Measurements from ENCODE around the gene FOXI2. TPM values are rescaled to one million over a fixed set of nuclear protein-coding genes. Genes with fewer than 3 reads are reported as not detected.

FOXI2 gene
- total and polyA plus RNA-seq, 11 donors = 0.14 to 0.61 (median 0.29) TPM; not detected in 3

GRCh38 chr10:127755753-127756152, 18.8 kb downstream of the FOXI2 start:
- no peak for ATAC-seq
- no peak for DNase-seq
- Histone ChIP-seq H3K4me1 (no peaks in the 10 kb centered on the region), H3K27ac (no peak overlapping the region), H3K27me3 (peaks cover 0 to 13% (median 0%) of the 10 kb centered on the region in 9 donors), H3K9me3 (no peaks in the 10 kb centered on the region), H3K36me3 (no peaks in the 10 kb centered on the region), H3K4me3 (no peak overlapping the region)
- WGBS, 4 donors = 53 to 61% (median 55%) methylated on average over 3 of the region's 3 CpGs
- intact Hi-C loops (cut with DNase I) = no loop called here
- TF ChIP-seq CTCF (IDR thresholded peaks at IDR 0.05) = no peak
- TF ChIP-seq POLR2A (IDR thresholded peaks at IDR 0.05) = no peak

GRCh38 chr10:127756264-127756663, 19.3 kb downstream of the FOXI2 start:
- no peak for TF ChIP-seq CTCF (IDR thresholded peaks at IDR 0.05)
- TF ChIP-seq POLR2A (IDR thresholded peaks at IDR 0.05) = no peak
- 78 to 86% (median 82%) methylated on average over 2 of the region's 2 CpGs for WGBS, 4 donors
- DNase-seq (no peak), ATAC-seq (no peak)
- no peaks in the 10 kb centered on the region for H3K4me1 ChIP-seq
- intact Hi-C loops (cut with DNase I) = no loop called here
- peaks cover 0 to 11% (median 0%) of the 10 kb centered on the region in 9 donors for H3K27me3 ChIP-seq
- H3K4me3 ChIP-seq = no peak overlapping the region
- H3K36me3 ChIP-seq = no peaks in the 10 kb centered on the region
- H3K27ac ChIP-seq = no peak overlapping the region
- no peaks in the 10 kb centered on the region for H3K9me3 ChIP-seq

GRCh38 chr10:127757033-127757432, 20.0 kb downstream of the FOXI2 start:
- ATAC-seq = no peak
- intact Hi-C loops (cut with DNase I) = no loop called here
- Histone ChIP-seq H3K27me3 (peaks cover 0 to 11% (median 0%) of the 10 kb centered on the region in 9 donors), H3K4me1 (no peaks in the 10 kb centered on the region), H3K4me3 (no peak overlapping the region), H3K36me3 (no peaks in the 10 kb centered on the region), H3K9me3 (peaks cover 0 to under 1% (median 0%) of the 10 kb centered on the region in 12 donors), H3K27ac (no peak overlapping the region)
- no peak for DNase-seq
- no peak for TF ChIP-seq CTCF (IDR thresholded peaks at IDR 0.05)
- TF ChIP-seq POLR2A (IDR thresholded peaks at IDR 0.05) = no peak
- 71 to 86% (median 80%) methylated on average over 7 of the region's 7 CpGs for WGBS, 4 donors

GRCh38 chr10:127759276-127759675, 22.3 kb downstream of the FOXI2 start:
- DNase-seq (no peak), ATAC-seq (no peak)
- peaks cover 0 to 6% (median 0%) of the 10 kb centered on the region in 9 donors for H3K27me3 ChIP-seq
- H3K4me3 ChIP-seq = no peak overlapping the region
- TF ChIP-seq CTCF (IDR thresholded peaks at IDR 0.05) = no peak
- TF ChIP-seq POLR2A (IDR thresholded peaks at IDR 0.05) = no peak
- H3K9me3 ChIP-seq = peaks cover 0 to 5% (median 0%) of the 10 kb centered on the region in 12 donors
- no peaks in the 10 kb centered on the region for H3K36me3 ChIP-seq
- intact Hi-C loops (cut with DNase I) = no loop called here
- no peak overlapping the region for H3K27ac ChIP-seq
- WGBS, 4 donors = 50 to 56% (median 52%) methylated on average over 2 of the region's 2 CpGs
- H3K4me1 ChIP-seq = no peaks in the 10 kb centered on the region

All from heart left ventricle (tissue), 16 donors.